K562 (cell line): ENCODE data around the gene C22orf39. TPM values are rescaled to one million over a fixed set of nuclear protein-coding genes. Genes with fewer than 3 reads are reported as not detected.

Experiments used
- ATAC-seq: fragments of 200-7000 bp; cut with Tn5 transposase; 3 replicates; pipeline ENCODE4 v1.9.1; 2020; ENCODE audit warnings: moderate library complexity
- BruUV-seq: library from RNA; stranded (reverse); fragments of 400-500 nt; replicated peaks from 2 replicates; lab custom pipeline; 2021; lab: Mats Ljungman, UMichigan
- CTCF ChIA-PET: fragments of 300-600 bp; formaldehyde crosslinking; extraction: SDS; loops from one replicate; lab custom pipeline; 2021; ENCODE audit warnings: low intra/inter-chr PET ratio; lab: Yijun Ruan, JAX
- POLR2A ChIA-PET: fragments of 300-600, 350-650 bp; sonication (Branson Sonifier 250); formaldehyde crosslinking; extraction: SDS; loops from one replicate; lab custom pipeline; 2021; ENCODE audit warnings: antibody characterized with exemption, inconsistent platforms; lab: Yijun Ruan, JAX
- DNase-seq, 4 experiments: peaks; one replicate each; pipeline versions ENCODE4 v3.0.0 to v3.0.0-alpha.2; 2011 to 2018; ENCODE audit warnings: low spot score in 3 of 4, mixed read lengths in 3 of 4; ENCODE audit errors: extremely low read depth in 1 of 4
- FAIRE-seq: peaks from 2 replicates; lab custom pipeline; 2011; peaks lifted over from hg19 to GRCh38; lab: Jason Lieb, UNC
- H2AFZ ChIP-seq: 2 replicates; pipeline ENCODE4 v1.6.0; 2011; ENCODE audit warnings: low read depth, low read length, control low read depth, inconsistent platforms
- H3K27ac ChIP-seq: fragments of 200-600 bp; 3 replicates; pipeline ENCODE4 v1.8.0; 2011; ENCODE audit warnings: low read depth, mild to moderate bottlenecking, control low read depth, inconsistent platforms, low read length, moderate library complexity, mixed read lengths; ENCODE audit errors: extremely low read depth
- H3K27me3 ChIP-seq, 2 experiments: fragments of 300-600 bp in 1 of 2; 2 replicates in 1 of 2; 3 replicates in 1 of 2; pipeline versions ENCODE4 v1.6.0 to v1.8.0; 2011; ENCODE audit warnings: inconsistent platforms in 2 of 2, low read length in 2 of 2, mild to moderate bottlenecking in 1 of 2, mixed read lengths in 1 of 2, moderate library complexity in 1 of 2; ENCODE audit not compliant: control insufficient read depth in 2 of 2, insufficient read depth in 2 of 2
- H3K36me3 ChIP-seq: fragments of 300-600 bp; 3 replicates; pipeline ENCODE4 v1.8.0; 2011; ENCODE audit warnings: mild to moderate bottlenecking, low read length, inconsistent platforms; ENCODE audit not compliant: control insufficient read depth, insufficient read depth
- H3K4me1 ChIP-seq, 2 experiments: fragments of 200-600 bp in 1 of 2; replicated peaks in 1 of 2; 2 replicates in 1 of 2; 3 replicates in 1 of 2; pipeline versions ENCODE4 v1.5.1 to v1.8.0; 2011; ENCODE audit warnings: inconsistent platforms in 2 of 2, low read length in 2 of 2, mild to moderate bottlenecking in 1 of 2, mixed read lengths in 1 of 2, moderate library complexity in 1 of 2; ENCODE audit not compliant: control insufficient read depth in 2 of 2, insufficient read depth in 2 of 2
- H3K4me2 ChIP-seq: 2 replicates; pipeline ENCODE4 v1.6.1; 2011; ENCODE audit warnings: low read length, control low read depth, inconsistent platforms, mixed read lengths; ENCODE audit not compliant: insufficient read depth
- H3K4me3 ChIP-seq: fragments of 200-600 bp; sonication (generic), shearing (Covaris generic); 2 replicates; pipeline ENCODE4 v1.5.1; 2016; ENCODE audit warnings: control low read depth, inconsistent platforms
- H3K79me2 ChIP-seq: fragments of 200-600 bp; 3 replicates; pipeline ENCODE4 v1.8.0; 2011; ENCODE audit warnings: low read length, inconsistent platforms; ENCODE audit not compliant: control insufficient read depth, insufficient read depth
- H3K9ac ChIP-seq, 2 experiments: 2 replicates each; pipeline versions ENCODE4 v1.6.0 to v1.6.1; 2011; ENCODE audit warnings: low read depth in 2 of 2, low read length in 2 of 2, control low read depth in 1 of 2, inconsistent platforms in 1 of 2, mild to moderate bottlenecking in 1 of 2, mixed read lengths in 1 of 2; ENCODE audit not compliant: insufficient read depth in 1 of 2
- H3K9me1 ChIP-seq: one replicate; pipeline ENCODE4 v1.6.0; 2011; ENCODE audit warnings: inconsistent platforms, mild to moderate bottlenecking, low read length, moderate library complexity; ENCODE audit not compliant: control insufficient read depth, insufficient read depth
- H3K9me3 ChIP-seq: replicated peaks from 2 replicates; pipeline ENCODE4 v1.5.1; 2011; ENCODE audit warnings: low read depth, low read length, inconsistent platforms; ENCODE audit not compliant: control insufficient read depth, insufficient read depth
- H4K20me1 ChIP-seq: replicated peaks from 2 replicates; pipeline ENCODE4 v1.6.1; 2011; ENCODE audit warnings: low read length, inconsistent platforms, mixed read lengths; ENCODE audit not compliant: control insufficient read depth, insufficient read depth
- CHD7 ChIP-seq: fragments of 200-600 bp; sonication (generic); IDR thresholded peaks from one replicate; pipeline ENCODE4 v1.6.1; 2012; ENCODE audit warnings: mild to moderate bottlenecking, low read depth, low read length, inconsistent platforms
- GTF2B ChIP-seq: IDR thresholded peaks from 2 replicates; pipeline ENCODE4 v1.6.1; 2011; ENCODE audit not compliant: insufficient read length; ENCODE audit errors: extremely low read depth
- IFI16 ChIP-seq: fragments of 250-450 bp; sonication (Bioruptor Pico); IDR thresholded peaks from 2 replicates; pipeline ENCODE4 v2.1.2; 2022; ENCODE audit warnings: mild to moderate bottlenecking, inconsistent platforms
- KAT2B ChIP-seq: IDR thresholded peaks from one replicate; pipeline ENCODE4 v1.6.1; 2012; ENCODE audit warnings: low read depth, mild to moderate bottlenecking, control low read depth, inconsistent platforms, low read length, moderate library complexity
- PHB ChIP-seq: fragments of 250-450 bp; sonication (Bioruptor Pico); IDR thresholded peaks from 2 replicates; pipeline ENCODE4 v1.5.0; 2021
- WGBS: fragments of 100-300 bp; shearing (Covaris generic); methylation state at CpG from one replicate; pipeline ENCODE4 v1.1.6; 2016; ENCODE audit warnings: low coverage, mixed read lengths; ENCODE audit not compliant: insufficient coverage; ENCODE audit errors: missing lambda C conversion rate; 5-methylcytosine and 5-hydroxymethylcytosine counted together
- in situ Hi-C: fragments of 300-500 bp; cut with MboI; formaldehyde crosslinking; loops from 4 replicates; pipeline ENCODE4 v1.15.0; 2018; ENCODE audit warnings: inconsistent platforms, mixed read lengths
- intact Hi-C: fragments of 100-400 bp; cut with micrococcal nuclease; formaldehyde crosslinking; loops from 2 replicates; pipeline ENCODE4 v1.14.2; 2022
- polyA plus RNA-seq, 8 experiments: library from polyadenylated mRNA; depleted of rRNA in 4 of 8; stranded (reverse) in 5 of 8; unstranded in 3 of 8; fragments of >200 nt; fragmentation: Nextera tagmentation in 2 of 8; fragmentation: Illumina TruSeq in 1 of 8; extraction: Ambion mirVana in 2 of 8; extraction: Trizol in 1 of 8; gene quantifications; 2 replicates each; pipeline versions ENCODE4 v1.2.1 to v1.2.3, GENCODE V29; 2011 to 2014; ENCODE audit warnings: inconsistent platforms in 1 of 8, missing spikeins in 1 of 8
- total RNA-seq, 7 experiments: library from RNA; depleted of rRNA in 6 of 7; stranded (reverse); fragments of >200 nt in 6 of 7; fragmentation: Illumina TruSeq in 2 of 7; extraction: Trizol in 2 of 7; gene quantifications; 2 replicates each; pipeline versions ENCODE4 v1.2.1 to v1.2.3, GENCODE V29; 2011 to 2021; ENCODE audit warnings: low replicate concordance in 1 of 7
- TF ChIP-seq, protein P1 (sequence below), 3 experiments: fragments of 200-800 bp in 1 of 3; sonication (Bioruptor generic) in 1 of 3; sonication (generic) in 1 of 3; formaldehyde crosslinking in 1 of 3; IDR thresholded peaks; 2 replicates each; pipeline versions ENCODE4 v1.6.1 to v1.8.0; 2016 to 2022; ENCODE audit warnings: mild to moderate bottlenecking in 2 of 3, missing compliant biosample characterization in 2 of 3, missing genetic modification characterization in 2 of 3, missing genetic modification reagents in 1 of 3

The C22orf39 gene
- total and polyA plus RNA-seq, 9 of the 15 experiments (the other 6 are each of a cell fraction or from before 2014, with no cell fraction given): 20.4 to 139 (median 66.8) TPM

DNA sequence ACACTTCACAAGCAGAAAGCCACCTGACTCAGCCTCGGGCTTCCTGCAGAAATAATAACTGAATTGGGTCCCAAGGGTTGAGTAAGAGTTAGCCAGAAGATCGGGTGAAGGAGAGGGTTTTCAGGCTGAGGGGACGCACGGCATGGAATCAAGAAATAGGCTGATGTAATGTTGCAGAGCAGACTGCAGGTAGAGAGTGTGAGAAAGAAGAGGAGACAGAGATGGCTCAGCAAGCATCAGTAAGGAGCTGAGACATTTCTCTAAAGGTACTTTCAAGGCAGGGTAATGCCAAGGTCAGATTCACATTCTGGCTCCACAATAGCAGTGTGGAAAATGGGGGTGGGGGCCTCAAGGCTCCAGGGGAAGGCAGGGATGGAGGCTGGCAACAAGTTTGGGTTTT, 34.6 kb downstream of the C22orf39 start:
- DNase-seq: no peak
- H3K4me1 ChIP-seq: peaks cover 5 to 11% of the 10 kb centered on the region in 2 experiments; a peak in 4 of 5 replicates
- H2AFZ ChIP-seq: no peak overlapping the region
- peaks cover 88% of the 10 kb centered on the region for H3K79me2 ChIP-seq
- H3K36me3 ChIP-seq: peaks cover 80% of the 10 kb centered on the region
- WGBS: 84% methylated on average over 4 of the region's 4 CpGs
- no peaks in the 10 kb centered on the region for H3K27me3 ChIP-seq
- no peak overlapping the region for H3K4me2 ChIP-seq
- no peak overlapping the region for H3K9ac ChIP-seq
- no peaks in the 10 kb centered on the region for H3K9me3 ChIP-seq
- BruUV-seq: no TSS peak
- ChIA-PET CTCF (interaction anchor here (0.5 kb wide), 1 partner anchor 523 kb away, joined by 3 read pairs; no protein-coding TSS in a partner anchor), POLR2A (interaction anchor here (1.8 to 14.3 kb wide), 4 partner anchors 11 to 32 kb away, joined by 10 to 245 read pairs (median 112); partner anchors contain the start of genes HIRA and MRPL40)
- H4K20me1 ChIP-seq: peaks cover 40% of the 10 kb centered on the region
- intact Hi-C loops: loop anchor here (10.0 kb wide), 1 partner anchor 612 kb away; the partner anchor contains the start of gene TANGO2
- FAIRE-seq: no peak
- ATAC-seq: no peak
- no peak overlapping the region for H3K27ac ChIP-seq
- no peak overlapping the region for H3K4me3 ChIP-seq
- H3K9me1 ChIP-seq: peaks cover 20% of the 10 kb centered on the region
- in situ Hi-C loops: no loop called here
- TF ChIP-seq PHB (CRISPR knock-in tag) (0 out of 2 replicates have a peak, but pooled peaks have one; percentile 25), KAT2B (no peak), CHD7 (peak; percentile 56), GTF2B (no peak), IFI16 (CRISPR knock-in tag) (0 out of 2 replicates have a peak, but pooled peaks have one; percentile 7)
- TF ChIP-seq, protein P1, sequence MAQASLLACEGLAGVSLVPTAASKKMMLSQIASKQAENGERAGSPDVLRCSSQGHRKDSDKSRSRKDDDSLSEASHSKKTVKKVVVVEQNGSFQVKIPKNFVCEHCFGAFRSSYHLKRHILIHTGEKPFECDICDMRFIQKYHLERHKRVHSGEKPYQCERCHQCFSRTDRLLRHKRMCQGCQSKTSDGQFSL (CRISPR knock-in tag; IDR thresholded peaks at IDR 0.05): no peak
- TF ChIP-seq, protein P1 (tag; IDR thresholded peaks at IDR 0.05): no peak
